H54 (cell line): ENCODE results near the gene KPNA1.
A peak's percentile ranks its signal among the peaks of the same experiment; 100 is the strongest.

Experiments
- DNase-seq: peaks from one replicate; pipeline ENCODE4 v3.0.0; 2011; ENCODE audit warnings: low spot score, mixed read lengths; ENCODE audit not compliant: insufficient read length
- FAIRE-seq: peaks from 3 replicates; lab custom pipeline; 2011; peaks lifted over from hg19 to GRCh38; lab: Jason Lieb, UNC
- POLR2A ChIP-seq: IDR thresholded peaks from 2 replicates; pipeline ENCODE4 v1.6.1; 2011; ENCODE audit warnings: low read depth, mild to moderate bottlenecking, low read length

The KPNA1 gene

DNA sequence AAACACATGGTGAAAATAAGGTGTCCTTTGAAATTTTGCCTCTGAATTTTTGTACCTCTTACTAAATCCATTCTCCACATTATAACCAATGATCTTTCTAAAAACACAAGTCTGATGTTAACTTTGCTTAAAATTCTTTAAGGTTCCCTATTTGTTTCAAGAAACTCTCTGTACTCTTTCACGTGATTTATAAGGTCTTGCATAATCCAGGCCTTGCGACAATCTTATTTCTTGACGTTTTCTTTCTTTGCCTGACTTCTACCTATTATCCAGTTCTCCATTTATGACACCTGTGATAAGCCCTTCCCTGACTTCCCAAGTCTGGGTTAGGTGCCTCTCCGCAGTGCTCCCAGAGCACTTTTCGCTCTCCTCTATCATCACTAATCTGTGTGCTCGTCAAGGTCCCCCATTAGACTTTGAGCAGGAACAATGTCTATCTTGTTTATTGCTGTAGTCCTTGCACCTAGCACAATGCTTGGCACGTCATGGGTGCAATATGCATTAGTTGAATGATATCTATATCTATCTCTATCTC lies 24.3 kb upstream of the KPNA1 start:
- FAIRE-seq = no peak
- DNase-seq = no peak
- TF ChIP-seq POLR2A = no peak

GRCh38 chr3:122536632-122537001 lies 21.9 kb upstream of the KPNA1 start:
- DNase-seq (no peak), FAIRE-seq (no peak)
- TF ChIP-seq POLR2A = no peak

GRCh38 chr3:122535964-122536631 lies 21.4 kb upstream of the KPNA1 start:
- FAIRE-seq (no peak), DNase-seq (no peak)
- TF ChIP-seq POLR2A = no peak

DNA sequence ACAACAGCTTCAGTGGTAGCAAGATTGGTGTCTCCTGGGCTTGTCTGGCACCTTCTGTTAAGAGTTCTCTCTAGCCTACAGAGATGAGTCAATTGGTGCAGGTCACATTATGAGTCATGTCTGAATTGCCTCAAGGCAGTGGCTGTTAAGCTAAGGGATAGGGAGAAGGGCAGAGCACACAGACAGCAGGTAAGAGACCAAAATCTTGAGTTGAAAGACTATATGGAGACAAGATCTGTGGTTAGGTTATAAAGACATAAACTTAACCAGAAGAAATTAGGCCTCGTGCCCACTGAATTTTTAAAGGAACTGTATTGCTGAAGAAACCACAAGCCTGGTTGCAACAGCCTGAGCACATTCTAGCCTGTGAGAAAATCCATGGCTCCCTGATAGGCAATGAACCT lies 19.2 kb upstream of the KPNA1 start:
- FAIRE-seq (peak; percentile 100), DNase-seq (peak; percentile 68)
- no peak for TF ChIP-seq POLR2A

- no peak for TF ChIP-seq POLR2A
- FAIRE-seq (no peak), DNase-seq (no peak)
Observed at GRCh38 chr3:122533480-122533879, 18.7 kb upstream of the KPNA1 start.

DNA sequence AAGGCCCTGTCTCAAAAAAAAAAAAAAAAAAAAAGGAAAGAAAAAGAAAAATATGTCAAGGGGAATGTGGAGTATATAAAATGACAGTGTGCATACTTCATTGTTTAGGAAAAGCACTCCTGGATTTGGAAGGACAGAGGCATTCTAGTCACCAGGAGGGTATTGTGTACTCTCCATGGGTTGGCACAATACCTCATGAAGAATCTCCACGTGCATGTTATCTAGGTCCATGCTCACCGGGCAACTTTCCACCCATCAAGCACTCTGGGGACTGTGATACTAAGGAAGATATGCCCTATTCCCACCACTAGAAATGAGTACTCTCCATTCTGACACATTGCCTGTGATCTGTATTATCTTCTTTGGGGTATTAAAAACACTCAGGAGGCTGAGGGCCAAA lies 15.4 kb upstream of the KPNA1 start:
- TF ChIP-seq POLR2A = no peak
- DNase-seq = no peak

GRCh38 chr3:122523317-122523716 lies 8.6 kb upstream of the KPNA1 start:
- TF ChIP-seq POLR2A = no peak
- FAIRE-seq (no peak), DNase-seq (no peak)

More for the DNA sequence above, 15.4 kb upstream of the KPNA1 start:
- no peak for FAIRE-seq

- FAIRE-seq (no peak), DNase-seq (no peak)
- no peak for TF ChIP-seq POLR2A
Observed at GRCh38 chr3:122520861-122521260, 6.1 kb upstream of the KPNA1 start.

- FAIRE-seq (no peak), DNase-seq (no peak)
- no peak for TF ChIP-seq POLR2A
Observed at GRCh38 chr3:122519693-122520092, 5.0 kb upstream of the KPNA1 start.

DNA sequence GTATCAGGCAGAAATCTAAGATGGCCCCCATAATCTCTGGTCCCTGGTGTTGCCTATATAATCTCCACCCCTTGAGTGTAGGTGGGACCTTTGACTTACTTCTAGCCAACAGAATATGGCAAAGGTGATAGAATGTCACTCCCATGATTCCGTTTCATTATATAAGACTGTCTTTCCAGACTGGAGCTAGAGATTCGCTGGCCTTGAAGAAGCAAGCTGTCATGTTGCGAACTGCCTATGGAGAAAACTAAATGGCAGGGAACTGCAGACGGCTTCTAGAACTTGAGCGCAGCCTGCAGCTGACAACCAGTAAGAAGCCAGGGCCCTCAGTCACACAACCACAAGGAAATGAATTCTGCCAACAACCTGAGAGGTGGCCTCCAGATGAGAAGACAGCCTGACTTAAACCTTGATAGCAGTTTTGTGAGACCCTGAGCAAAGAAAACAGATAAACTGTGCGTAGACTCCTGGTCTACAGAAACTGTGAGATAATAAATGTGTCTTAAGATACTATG lies 2.2 kb upstream of the KPNA1 start:
- DNase-seq (no peak), FAIRE-seq (no peak)
- TF ChIP-seq POLR2A = no peak

- DNase-seq (no peak), FAIRE-seq (no peak)
- TF ChIP-seq POLR2A = no peak
Observed at GRCh38 chr3:122515870-122516269, 1.1 kb upstream of the KPNA1 start.

DNA sequence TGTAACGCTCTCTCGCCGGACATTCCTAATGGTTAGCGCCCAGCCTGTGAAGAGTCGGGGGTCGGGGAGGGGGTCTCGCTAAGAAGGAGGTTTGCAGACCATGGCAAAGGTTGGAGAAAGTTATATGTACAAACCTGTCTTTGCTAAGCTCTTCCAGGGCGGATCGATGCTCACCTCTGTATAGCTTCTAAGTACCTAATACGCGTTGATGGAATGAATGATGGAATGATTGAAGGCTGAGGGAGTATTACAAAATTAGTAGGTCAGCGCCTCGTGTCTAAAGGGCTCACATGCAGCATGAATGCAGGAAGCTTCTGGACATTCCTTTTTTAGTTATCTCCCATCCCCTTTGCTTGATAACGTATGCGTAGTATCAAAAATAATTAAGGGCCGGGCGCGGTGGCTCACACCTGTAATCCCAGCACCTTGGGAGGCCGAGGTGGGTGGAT lies 305 bp upstream of the KPNA1 start:
- no peak for DNase-seq
- peak; percentile 71 for FAIRE-seq
- TF ChIP-seq POLR2A = no peak

GRCh38 chr3:122513386-122514122 lies 1.2 kb downstream of the KPNA1 start:
- DNase-seq (no peak), FAIRE-seq (peak; percentile 79)
- TF ChIP-seq POLR2A = no peak

DNA sequence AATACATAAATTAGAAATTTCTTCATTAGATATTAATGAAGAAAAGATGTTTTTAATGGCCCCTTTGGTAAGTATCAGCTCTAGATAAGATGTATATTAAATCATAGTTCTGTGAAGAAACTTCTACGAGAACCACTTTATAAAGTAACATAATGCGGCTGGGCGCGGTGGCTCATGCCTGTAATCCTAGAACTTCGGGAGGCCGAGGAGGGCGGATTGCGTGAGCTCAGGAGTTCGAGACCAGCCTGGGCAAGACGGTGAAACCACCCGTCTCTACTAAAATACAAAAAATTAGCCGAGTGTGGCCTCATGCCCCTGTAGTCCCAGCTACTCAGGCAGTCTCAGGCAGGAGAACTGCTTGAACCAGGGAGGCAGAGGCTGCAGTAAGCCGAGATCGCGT lies 2.5 kb downstream of the KPNA1 start:
- FAIRE-seq (no peak), DNase-seq (no peak)
- no peak for TF ChIP-seq POLR2A
